Stromal cell of bone marrow (primary cell): ENCODE results near the gene TNNT2.

ENCODE experiments used
- DNase-seq: peaks from one replicate; pipeline ENCODE4 v3.0.0-alpha.2; 2012; ENCODE audit warnings: low read depth

TNNT2 gene

DNA sequence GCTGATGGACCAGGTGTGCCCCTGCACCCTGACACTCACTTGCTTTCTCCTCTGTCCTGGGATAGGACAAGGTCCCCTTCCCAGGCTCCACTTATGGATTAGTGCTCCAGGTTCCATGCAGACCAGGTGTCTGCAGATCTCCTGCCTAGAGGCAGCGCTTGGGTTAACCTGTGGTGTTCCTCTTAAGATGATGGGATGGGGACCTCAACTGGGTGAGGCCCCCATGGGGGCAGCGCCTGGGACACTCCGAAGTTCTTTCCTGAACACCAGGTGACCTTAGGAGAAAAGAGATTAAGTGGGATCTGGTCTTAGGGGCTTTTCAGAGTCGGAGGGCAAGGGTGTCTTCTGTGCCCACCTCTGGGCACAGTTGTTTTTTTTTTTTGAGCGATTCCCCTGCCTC, 21.2 kb downstream of the TNNT2 start:
- no peak for DNase-seq

DNA sequence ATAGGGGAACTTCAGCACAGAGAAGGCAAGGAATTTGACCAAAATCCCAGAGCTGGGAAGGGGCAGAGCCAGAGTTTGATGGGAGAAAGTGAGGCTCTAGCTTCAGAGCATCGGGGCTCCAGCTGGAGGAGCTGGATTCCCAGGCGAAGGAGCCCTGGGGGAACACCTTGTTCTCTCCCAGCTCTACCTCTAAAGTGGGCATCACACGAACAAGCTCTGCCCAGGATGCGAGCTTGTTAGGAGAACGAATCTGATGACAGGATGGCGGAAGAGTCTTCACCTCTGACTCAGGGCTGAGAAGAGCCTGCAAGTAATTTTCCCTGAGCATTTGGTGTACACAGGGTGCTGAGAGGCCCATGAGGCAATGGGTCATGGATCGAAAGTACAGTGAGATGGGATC, 22.0 kb downstream of the TNNT2 start:
- DNase-seq, result no peak

DNA sequence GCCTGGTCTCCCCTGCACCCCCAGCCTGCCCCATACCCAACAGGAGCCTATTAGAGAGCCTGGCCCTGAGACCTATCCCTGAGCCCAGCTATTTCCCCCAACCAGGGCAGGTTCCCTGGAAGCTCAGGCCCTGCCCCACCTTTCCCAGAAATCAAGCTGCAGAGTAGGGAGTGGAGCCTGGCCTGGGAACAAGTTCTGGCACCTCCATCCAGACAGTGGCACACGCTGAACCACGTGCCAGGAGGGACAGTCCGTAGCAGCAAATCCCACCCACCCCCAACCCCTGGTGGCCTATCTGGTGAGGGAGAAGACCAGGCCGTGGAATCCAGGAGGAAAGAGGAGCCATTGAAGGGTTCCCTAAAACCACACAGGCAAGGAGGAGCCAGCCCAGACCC, 22.6 kb downstream of the TNNT2 start:
- DNase-seq, result no peak

DNA sequence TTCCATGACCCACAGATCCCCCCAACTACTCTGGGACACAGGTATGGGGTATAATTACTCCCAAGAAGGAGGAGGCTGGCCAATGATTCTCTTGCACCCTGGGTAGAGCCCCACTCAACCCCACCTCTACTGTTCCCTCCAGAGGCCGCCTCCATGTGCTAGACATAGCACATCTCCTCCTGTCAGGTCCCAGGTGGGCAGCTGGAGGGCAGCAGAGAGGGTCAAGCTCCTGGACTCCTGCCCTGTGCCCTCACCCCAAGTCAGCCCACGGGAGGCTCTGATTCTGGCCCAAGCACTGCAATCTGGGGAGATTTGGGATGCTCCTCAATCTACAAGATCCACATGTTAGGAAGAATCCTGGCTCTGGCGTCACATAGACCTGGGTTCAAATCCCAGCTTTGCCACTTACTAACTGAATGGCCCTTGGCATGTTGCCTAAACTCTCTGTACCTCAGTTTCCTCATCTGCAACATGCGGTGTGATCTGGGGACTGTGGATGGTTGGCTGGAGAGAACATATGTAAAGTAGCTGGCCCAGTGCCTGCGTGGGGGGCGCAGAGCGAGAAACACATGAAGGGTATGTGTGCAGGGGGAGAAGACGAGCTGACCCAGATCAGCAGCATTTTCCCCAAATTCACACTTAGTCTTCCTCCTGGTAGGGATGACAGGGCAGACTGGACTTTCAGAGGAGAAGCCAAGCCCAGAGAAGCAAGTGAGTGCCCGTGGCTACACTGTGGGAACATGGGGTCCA, 23.2 kb downstream of the TNNT2 start:
- DNase-seq, result no peak

DNA sequence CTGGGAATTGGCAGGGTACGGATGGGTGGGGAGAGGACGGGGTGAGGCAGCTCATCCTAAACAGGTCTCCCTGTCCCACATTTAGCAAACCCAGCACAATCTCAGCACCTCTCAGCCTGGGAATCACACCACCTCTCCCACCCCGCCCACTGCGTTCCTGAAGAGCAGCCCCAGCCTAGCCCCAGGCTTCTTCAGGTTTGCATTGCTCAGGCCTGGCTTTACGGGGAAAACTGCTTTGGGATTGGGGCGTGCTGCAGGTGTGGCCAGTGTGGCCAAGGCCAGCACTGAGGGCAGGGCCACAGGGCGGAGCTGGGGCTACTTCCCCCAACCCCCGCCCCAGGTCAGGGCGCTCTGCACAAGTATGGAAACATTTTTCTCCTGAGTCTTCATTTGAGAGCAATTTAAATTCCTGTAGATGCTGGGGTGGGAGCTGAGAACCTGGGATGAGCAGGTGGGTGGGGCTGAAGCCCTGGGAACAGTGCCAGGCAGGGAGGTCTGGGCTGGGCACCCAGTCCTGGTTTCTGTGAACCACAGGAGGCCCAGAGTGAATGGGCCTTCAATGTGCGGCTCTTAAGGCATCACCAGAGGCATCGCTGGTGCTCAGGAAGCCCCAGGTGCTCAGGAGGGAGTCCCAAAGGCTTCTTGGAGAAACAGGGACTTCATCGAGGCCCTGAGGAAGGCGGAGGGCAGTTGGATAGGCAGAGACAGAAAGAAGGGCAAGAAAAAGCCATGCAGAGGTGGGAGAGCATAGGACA, 24.1 kb downstream of the TNNT2 start:
- DNase-seq, result no peak

DNA sequence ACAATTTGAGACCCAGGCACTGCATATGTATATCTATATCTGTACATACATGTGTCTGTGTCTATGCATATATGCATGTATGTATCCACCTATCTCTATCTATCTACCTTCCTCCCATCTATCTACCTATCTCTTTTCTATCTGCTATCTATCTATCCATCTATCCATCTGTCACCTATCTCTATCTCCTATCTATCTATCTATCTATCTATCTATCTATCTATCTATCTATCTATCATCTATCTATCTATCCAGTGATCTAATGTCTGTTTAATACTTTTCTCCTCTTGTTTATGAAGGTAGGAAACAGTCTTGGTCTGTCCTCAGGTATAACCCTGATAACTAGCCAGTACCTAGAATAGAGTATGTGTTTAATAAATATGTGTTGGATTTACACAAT, 25.9 kb downstream of the TNNT2 start:
- no peak for DNase-seq

DNA sequence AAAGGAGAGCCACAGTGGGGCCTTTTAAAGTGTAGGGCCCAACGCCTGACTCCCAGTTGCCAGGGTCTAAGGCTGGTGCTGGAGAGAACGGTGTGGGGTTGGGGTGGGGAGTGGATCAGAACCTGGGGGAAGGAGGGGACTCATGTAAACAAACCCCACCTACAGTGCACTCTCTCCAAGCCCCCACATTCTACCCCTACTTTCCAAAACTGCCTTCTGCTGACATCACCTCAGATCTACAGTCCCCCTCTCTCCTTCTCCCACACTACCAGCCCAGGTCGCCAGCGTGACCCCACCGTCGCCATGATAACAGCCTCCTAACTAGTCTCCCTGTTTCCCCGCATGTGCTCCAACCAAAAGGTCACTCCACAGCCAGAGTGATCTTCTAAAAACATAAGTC, 26.6 kb downstream of the TNNT2 start:
- no peak for DNase-seq

DNA sequence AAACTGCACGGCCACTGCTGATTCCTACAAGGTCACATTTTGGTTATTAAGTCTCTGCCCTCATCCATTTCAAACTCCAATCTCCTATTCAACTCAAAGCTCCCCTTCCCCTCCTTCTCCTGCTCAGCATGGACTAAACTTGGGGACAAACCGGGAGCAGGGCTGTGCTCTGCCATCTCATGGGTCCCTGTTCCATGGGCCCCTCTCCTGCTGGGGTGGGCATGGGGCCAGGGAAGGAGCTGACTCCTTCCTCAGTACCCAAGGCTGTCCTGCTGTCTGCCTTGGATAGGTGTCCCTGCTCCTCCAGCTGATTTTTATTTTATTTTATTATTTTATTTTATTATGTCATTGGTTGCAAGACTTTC, 27.1 kb downstream of the TNNT2 start:
- DNase-seq, result no peak

DNA sequence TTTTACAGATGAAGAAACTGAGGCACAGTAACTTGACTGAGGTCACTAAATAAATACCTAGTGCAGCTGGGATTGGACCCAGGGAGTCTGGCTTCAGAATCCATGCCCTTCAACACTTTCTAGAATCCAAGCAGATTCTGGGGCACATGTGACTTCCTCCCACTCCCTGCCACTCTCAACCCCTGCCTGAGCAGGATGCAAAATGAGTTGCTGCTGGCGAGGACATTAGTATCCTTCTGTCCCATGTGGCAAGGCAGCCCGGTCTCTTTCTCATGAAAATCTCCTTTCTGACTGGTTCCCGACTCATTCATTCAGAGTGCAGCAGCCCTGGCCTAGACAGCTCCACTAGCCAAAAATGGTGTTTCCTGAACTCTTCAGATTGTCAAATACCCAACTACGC, 28.4 kb downstream of the TNNT2 start:
- no peak for DNase-seq

DNA sequence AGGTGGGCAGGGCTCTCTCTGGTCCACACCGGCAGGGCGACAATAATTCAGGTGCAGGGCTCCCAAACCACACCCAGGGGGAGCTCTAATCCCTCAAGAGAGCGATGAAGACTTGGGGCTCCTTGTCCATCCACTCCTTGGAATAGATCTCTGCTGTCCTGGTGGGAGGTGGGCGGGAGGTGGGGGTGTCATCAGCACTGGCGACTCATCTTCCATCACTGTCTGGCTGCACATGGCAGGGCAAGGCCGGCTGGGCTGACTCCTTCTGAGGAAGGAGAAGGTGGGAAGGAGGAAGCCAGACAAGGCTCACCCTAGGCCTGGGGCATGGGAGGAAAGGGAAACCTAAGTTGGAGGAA, 29.3 kb downstream of the TNNT2 start:
- DNase-seq, result peak; percentile 22

DNA sequence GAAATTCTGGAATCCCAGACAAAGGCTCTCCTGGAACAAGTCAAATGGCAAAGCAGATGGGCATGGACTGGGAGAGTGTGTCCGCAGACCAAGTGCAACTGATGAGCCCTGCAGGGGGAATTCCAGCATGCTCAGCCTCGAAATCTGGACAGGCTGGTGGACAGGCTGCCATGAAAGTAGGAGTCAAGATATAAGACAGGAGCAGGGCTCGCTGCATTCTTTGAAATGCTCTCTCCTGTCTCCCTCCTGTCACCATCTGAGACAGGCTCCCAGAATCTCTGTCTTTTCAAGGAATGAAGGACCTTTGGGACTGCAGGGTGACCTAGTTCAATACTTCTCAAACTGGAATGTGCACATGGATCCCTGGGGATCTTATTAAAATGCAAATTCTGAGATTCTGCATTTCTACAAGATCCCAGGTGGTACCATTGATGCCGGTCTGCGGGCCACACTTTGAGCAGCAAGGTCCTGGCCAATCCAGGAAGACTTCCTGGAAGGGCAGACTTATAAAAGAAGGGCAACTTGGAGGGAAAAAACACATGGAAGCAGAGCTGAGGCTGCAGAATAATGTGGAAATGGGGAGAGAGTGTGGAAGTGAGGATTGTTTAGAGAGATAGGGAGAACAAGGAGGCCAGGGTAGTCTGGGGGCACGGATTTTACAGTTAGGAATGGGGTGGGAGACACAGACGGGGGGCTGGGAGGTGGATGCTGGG, 29.8 kb downstream of the TNNT2 start:
- no peak for DNase-seq

DNA sequence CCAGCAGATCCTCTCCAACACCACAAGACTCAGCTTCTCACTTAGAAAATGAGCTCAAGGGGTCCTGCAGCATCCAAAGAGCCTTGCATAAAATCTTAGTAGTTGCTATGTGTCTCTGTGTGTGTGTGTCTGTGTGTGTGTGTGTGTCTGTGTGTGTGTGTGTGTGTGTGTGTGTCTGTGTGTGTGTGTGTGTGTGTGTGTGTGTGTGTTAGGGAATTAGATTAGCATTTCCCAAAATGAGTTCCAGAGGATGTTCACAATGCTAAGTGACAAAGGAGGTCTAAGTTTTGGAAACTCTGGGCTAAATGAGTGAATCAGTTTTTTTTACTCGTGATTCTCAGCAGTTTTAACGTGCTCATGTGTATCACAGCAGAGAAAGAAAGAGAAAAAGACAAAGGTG, 30.5 kb downstream of the TNNT2 start:
- no peak for DNase-seq

DNA sequence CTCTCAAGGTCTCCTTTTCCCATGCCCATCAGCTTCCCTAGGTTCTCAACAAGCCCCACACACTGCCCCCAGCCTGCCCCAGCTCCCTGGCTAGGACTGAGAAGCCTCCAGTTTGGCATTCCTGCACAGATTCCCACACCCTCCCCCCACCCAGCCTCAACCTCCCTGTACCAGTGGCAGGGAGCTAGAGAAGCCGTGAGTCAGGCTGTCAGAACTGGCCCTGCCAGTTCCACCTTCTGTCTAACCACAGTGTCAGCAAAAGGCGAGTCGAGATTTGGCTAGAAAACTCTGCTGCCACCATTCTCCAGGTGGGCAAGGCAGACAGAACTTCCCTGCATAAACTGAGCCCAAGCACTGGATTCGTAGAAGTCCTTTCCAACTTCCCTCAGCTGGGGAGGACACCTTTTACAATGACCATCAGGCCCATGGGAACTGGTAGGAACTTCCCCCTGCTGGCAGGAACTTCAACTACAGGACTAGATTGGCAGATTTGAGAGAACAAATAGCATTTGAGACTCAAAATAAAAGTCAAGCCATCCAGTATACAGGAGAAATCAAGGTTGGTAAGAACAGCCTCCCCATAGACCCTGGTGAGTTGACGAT, 31.0 kb downstream of the TNNT2 start:
- peak; percentile 16 for DNase-seq

DNA sequence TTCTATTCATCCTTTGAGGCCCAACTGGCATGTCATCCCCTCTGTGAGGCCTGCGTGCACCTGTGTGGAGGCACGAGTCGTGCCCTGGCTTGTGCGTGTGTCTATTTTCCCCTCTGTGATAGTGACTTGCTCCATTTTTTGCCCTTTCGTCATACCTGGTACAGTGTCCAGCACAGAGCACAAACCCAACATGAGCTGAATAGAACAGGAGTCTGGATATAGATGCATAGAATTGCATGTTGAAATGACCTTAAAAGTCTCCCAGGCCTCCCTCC, 32.5 kb downstream of the TNNT2 start:
- DNase-seq, result no peak

DNA sequence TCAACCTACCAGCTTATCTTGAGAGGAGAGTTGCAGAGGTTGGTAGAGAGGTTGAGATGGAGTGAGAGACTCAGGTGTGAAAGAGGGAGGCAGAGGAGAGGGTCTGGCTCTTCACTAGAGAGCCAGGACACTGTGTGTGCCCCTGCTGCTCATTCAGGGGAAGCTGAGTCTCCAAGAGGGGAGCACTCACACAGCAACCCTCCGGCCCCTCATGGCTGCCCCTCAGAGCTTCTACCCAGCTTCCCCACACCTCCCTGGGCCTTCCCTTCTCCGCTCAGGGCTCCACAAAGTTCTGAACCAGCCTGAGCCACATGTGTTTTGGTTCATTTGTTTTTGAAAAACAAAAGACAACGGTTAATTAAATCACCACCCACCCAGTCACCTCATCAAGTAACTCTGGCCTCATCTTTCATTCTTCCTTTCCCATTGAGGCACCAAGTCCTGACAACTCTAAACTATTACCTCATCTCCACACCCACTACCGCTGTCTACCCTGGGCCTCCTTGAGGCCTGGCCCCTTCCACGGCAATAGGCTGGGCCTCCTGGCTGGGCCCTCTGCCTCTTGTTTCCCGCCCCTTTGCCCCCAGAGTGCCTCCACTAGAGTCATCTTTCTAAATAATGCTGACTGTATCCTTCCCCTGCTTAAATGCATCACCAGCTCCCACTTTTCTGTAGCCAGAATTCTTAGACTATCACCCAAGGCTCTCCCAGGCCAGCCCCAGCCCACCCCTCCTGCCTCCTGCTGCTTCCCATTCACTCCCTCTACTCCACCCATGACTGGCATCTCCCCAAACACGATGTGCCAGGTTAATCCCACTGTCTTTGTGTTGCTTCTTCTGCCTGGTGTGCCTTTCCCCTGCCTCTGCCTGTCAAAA, 33.0 kb downstream of the TNNT2 start:
- no peak for DNase-seq

DNA sequence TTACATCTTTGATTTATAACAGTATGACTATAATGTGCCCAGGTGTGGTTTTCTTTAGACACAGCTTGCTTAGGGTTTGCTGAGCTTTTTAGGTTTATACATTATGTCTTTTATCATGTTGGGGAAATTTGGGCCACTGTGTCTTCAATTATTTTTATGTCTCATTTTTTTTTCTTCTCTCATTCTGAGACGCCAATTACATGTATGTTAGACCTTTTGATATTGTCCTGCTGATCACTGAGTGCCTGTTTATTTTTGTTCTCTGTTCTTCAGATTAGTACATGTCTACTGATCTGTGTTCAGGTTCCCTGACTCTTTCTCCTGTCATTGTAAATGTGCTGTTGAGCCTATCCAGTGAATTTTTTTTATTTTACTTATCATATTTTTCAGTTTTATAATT, 36.1 kb downstream of the TNNT2 start:
- DNase-seq, result no peak

DNA sequence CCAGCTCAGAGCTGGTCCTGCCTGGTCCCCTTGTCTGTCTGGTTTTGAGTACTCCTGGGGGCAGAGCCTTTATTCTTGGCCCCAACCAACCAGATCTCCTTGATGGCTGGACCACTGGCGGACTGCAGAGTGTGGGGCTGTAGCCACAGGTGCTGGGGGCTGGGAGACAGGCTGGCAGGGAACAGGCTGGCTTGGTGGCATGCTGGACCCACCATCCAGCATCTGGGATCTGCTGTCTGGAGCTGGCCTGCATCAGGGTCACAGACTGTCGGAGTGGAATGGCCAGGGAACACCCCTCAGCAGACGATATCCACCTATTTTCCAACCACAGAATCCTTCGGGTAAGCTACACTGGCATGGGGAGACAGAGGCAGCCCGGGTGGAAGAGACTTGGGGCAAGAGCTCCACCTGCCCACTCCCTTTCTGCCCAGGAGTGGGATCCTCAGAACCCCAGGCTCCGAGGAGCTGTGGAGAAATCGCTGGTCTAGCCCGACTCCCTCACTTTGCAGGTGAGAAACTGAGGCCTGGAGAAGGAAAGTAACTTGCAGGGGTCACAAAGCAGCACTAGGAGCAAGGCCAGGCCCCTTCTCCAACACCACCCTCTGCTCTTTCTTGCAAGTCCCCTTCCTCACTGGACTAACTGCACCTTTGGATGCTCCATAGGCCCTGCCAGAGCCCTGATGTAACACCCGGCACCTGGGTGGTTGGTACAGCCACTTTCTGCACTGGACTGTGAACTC, 40.6 kb downstream of the TNNT2 start:
- no peak for DNase-seq

DNA sequence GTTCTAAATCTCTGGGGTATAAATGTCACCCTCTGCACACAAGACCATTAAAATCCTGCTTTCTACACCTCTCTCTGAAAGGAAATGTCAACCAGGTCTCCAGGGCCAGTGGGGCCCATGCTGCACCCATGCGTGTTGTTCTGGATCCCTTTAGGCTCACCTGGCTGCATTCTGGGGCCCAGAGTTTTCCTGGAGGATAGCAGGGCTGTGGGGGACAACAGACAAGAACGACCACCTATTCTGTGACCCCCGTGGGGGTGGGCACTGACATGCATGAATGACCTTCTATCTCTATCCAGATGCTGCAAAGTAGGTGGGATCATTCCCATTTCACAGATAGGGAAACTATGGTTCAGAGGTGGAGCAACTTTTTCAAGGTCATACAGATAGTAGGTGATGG, 41.6 kb downstream of the TNNT2 start:
- DNase-seq, result no peak

DNA sequence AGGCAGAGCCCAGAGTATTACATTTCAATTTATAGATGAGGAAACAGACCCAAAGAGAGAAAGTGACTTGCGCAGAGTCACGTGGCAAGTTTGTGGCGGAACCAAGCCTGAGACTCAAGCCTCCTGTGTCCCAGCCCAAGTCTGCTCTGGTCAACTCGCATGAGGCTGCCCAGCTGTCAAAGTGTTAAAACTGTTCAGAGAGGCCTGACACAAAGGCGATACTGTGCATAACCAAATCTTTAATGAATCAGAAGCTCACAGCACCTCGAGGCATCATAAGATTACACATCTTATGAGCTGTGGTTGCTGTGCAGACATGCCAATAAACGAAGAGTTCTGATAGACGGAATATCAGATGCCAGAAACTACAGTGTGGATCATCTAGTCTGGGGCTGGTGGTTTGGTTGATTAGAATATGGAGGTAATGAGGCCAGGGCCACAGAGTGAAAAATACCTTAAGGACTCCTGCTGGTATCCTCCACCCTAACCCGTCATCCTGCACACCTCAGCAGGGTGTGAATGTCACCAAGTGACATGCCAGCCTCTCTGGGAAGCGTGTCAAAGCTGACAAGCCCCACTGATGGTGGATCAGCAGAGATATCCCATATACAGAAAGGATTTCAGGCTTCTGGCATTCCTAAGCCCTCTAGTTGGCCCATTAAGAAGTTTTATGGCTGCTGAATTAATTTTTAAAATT, 42.2 kb downstream of the TNNT2 start:
- DNase-seq, result no peak

DNA sequence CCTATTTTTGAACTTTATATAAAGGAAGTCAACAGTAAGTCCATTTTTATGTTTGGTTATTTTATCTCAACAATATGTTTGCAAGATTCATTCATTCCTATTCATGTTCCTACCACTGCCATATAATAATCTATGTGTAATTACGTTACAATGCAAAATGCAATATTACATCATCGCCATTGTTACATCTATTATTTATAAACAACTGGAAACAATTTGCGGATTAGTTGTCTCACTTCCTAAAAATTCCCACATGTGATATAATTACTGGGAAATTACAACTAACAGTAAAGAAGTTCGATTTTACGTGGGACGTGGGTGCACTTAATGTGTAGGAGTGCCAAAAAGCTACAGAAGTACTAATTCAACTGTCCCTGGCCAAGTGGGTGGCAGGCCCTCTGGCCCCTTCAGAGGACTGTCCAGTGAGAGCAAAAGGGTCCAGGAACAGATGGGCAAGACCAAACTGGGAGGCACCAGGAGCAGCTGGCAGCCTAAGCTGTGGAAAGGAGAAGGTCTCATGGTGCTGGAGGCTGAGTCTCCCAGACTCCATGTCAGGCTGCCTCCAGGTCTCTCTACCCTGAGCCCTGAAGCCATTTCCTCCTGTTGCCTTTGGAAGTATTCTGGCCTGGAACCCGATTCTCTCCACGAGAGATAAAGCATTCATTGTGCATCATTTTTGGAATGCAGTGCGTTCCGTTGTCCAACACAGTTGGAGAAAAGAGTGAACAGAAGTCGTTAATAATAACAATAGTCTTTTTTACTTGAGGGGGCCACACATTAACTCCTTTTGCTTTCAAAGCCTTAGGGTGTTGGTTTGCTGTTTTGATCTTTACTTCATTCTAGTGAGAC, 42.9 kb downstream of the TNNT2 start:
- no peak for DNase-seq
